A549 treated with AZD2906 at 1 μM for 4 hours (cell line): Measurements from ENCODE around the gene GALNT11. TPM values are rescaled to one million over a fixed set of nuclear protein-coding genes. Genes with fewer than 3 reads are reported as not detected.

Source experiments
- total RNA-seq: library from RNA; stranded (reverse); fragments of 200-300 nt; extraction: Qiagen RNA extraction; gene quantifications from 5 replicates; pipeline ENCODE4 v1.2.3, GENCODE V29; 2022

GALNT11 gene
- total RNA-seq: 19.5 to 23.9 TPM (median 22.4 TPM) in 5 replicates

DNA sequence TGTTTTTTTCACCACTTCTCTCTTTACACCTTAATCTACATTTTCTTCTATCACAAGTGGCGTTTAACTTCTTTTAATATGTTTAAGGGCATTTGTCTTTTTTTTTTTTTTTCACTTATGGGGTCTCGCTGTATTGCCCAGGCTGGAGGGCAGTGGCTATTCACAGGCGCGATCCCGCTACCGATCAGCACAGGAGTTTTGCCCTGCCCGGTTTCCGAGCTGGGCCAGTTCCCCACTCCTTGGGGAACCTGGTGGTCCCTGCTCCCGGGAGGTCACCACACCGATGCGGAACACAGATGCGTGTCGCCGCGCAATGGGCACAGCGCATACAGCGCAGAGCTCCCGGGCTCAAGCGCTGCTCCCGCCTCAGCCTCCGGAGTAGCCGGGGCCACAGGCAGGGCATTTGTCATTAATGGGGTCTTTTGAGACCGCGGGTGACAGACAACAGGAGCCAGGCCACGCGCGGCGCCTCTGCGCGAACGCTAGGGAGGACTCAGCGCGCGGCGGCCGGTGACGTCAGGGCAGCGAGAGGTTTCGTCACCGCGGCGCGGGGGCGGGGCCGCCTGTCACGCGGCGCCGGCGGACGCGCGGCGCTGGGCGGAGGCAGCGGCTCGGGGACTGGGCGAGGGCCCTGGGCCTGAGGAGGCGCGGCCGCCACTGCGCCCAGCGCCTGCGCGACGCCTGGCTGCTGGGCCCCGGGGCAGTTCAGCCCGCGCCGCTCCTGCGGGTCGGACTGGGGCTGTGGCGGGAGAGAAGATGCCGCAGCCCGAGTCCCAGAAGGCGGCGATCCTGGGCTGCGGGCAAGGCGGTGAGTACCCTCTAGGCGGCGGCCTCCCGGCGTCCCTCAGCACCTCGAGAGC lies at the start of gene GALNT11:
GALNT11 (plus strand) TSS at position 598 of the 860 bp plus-strand sequence. CDS start 68,554 bp downstream, outside the sequence.

Other genes with a start within 250 kb of the GALNT11 start
- gene PRKAG2, start 148.6 kb upstream of the GALNT11 start, total RNA-seq: 39.7 to 51.3 TPM (median 43.9 TPM) in 5 replicates
- gene GALNTL5, start 69.2 kb upstream of the GALNT11 start, total RNA-seq: not detected in 5 replicates